Adrenal gland (tissue), 12 donors: ENCODE data around the gene UCN. TPM values are rescaled to one million over a fixed set of nuclear protein-coding genes. Genes with fewer than 3 reads are reported as not detected.
A peak's percentile ranks its signal among the peaks of the same experiment; 100 is the strongest.
"Not testable (repeated sequence)": the region's sequence is repeated elsewhere in the genome, so short reads cannot be mapped to it uniquely, and the experiment has no call there.

Source experiments
- DNase-seq, 7 donors: peaks; one replicate each; pipeline ENCODE4 v3.0.0-alpha.2; 2019 to 2020
- H3K27ac ChIP-seq, 5 donors: fragments of 200-600 bp; sonication (generic) in 4 of 5; 1 replicate in 3 of 5; 2 replicates in 2 of 5; pipeline versions ENCODE4 v1.5.1 to v1.8.0; 2016 to 2020; ENCODE audit warnings: mild to moderate bottlenecking in 1 of 5
- H3K27me3 ChIP-seq: fragments of 200-600 bp; 2 replicates; pipeline ENCODE4 v1.8.0; 2021
- H3K36me3 ChIP-seq, 2 donors: fragments of 200-600 bp; replicated peaks in 1 of 2; 1 replicate in 1 of 2; 2 replicates in 1 of 2; pipeline versions ENCODE4 v1.5.1 to v1.8.0; 2018 to 2022
- H3K4me1 ChIP-seq, 2 donors: fragments of 200-600 bp; replicated peaks in 1 of 2; 1 replicate in 1 of 2; 2 replicates in 1 of 2; pipeline versions ENCODE4 v1.5.1 to v1.8.0; 2018 to 2021
- H3K4me3 ChIP-seq, 4 donors: fragments of 200-600 bp; sonication (generic) in 3 of 4; one replicate each; pipeline ENCODE4 v1.5.1; 2016 to 2018
- H3K9me3 ChIP-seq, 3 donors: fragments of 200-600 bp; sonication (generic) in 1 of 3; replicated peaks in 1 of 3; 1 replicate in 2 of 3; 2 replicates in 1 of 3; pipeline versions ENCODE4 v1.5.1 to v1.8.0; 2016 to 2021
- CTCF ChIP-seq, 6 experiments: fragments of 450-650 bp in 4 of 6; fragments of 200-600 bp in 2 of 6; sonication (generic) in 1 of 6; IDR thresholded peaks; 1 replicate in 5 of 6; 2 replicates in 1 of 6; pipeline versions ENCODE4 v1.5.1 to v1.8.0; 2016 to 2021; ENCODE audit warnings: antibody characterized with exemption in 6 of 6, mild to moderate bottlenecking in 2 of 6, moderate library complexity in 1 of 6
- POLR2A ChIP-seq, 2 donors: fragments of 450-650 bp; IDR thresholded peaks; one replicate each; pipeline ENCODE4 v1.6.1; 2017; ENCODE audit warnings: antibody characterized with exemption in 2 of 2, mild to moderate bottlenecking in 2 of 2, moderate library complexity in 1 of 2
- WGBS, 4 donors: extraction: QIAGEN DNeasy Blood & Tissue Kit in 2 of 4; methylation state at CpG; one replicate each; pipeline versions ENCODE4 v1.1.5 to v1.1.7; 2013 to 2017; 5-methylcytosine and 5-hydroxymethylcytosine counted together
- intact Hi-C, 2 donors: fragments of 100-400 bp; cut with DNase I; formaldehyde crosslinking; loops; one replicate each; pipeline versions ENCODE4 v1.14.1 to v1.15.0; 2022 to 2023
- polyA plus RNA-seq, 3 donors: library from polyadenylated mRNA; stranded (reverse); fragments of 200-250 nt in 2 of 3; fragments of 350-450 nt in 1 of 3; fragmentation: Illumina TruSeq in 1 of 3; extraction: RNeasy Lipid Tissue Mini Kit (QIAGEN cat#74804) in 1 of 3; gene quantifications; one replicate each; pipeline ENCODE4 v1.2.3, GENCODE V29; 2013 to 2014
- total RNA-seq, 9 donors: library from RNA; depleted of rRNA in 4 of 9; stranded (reverse); fragments of >200 nt in 4 of 9; fragments of 120-200 nt in 1 of 9; fragmentation: NEBNext Ultra II Directional in 1 of 9; extraction: Animal tissue kit (Norgen Biotek cat#: 25700) in 1 of 9; gene quantifications; one replicate each; pipeline versions ENCODE4 v1.1.0 to v1.2.4, GENCODE V29; 2013 to 2023
- donor health status: healthy with polysubstance abuse.
- donor health status: Bipolar disorder and iron deficiency.
- donor health status: DM: yes; HTN: yes; CAD: no.
- donor health status: DM: no; HTN: no; CAD: no.
- donor health status: DM: no; HTN: no; CAD: no.
- donor health status: DM: yes; HTN: yes; CAD: no.

Gene UCN
- total and polyA plus RNA-seq, 12 donors: 0.42 to 14.9 (median 4.0) TPM

- intact Hi-C loops: loop anchor here (10.0 kb wide), 1 partner anchor 177 kb away; no protein-coding TSS in a partner anchor
- Histone ChIP-seq H3K27ac (peak overlapping the region in 3 of 5 donors; percentile 18 to 40 (median 21)), H3K4me1 (peaks cover 10 to 24% of the 10 kb centered on the region in 2 donors), H3K9me3 (no peaks in the 10 kb centered on the region), H3K27me3 (no peaks in the 10 kb centered on the region), H3K36me3 (no peaks in the 10 kb centered on the region), H3K4me3 (no peak overlapping the region)
- DNase-seq: peak in 3 of 7 donors; percentile 38 to 51 (median 48)
- 50 to 63% (median 52%) methylated on average over 11 of the region's 11 CpGs for WGBS, 4 donors
- TF ChIP-seq POLR2A (IDR thresholded peaks at IDR 0.05): no peak
- no peak for TF ChIP-seq CTCF (IDR thresholded peaks at IDR 0.05)
These were observed 36.5 kb downstream of the UCN start for GRCh38 chr2:27271631-27272340.

DNA sequence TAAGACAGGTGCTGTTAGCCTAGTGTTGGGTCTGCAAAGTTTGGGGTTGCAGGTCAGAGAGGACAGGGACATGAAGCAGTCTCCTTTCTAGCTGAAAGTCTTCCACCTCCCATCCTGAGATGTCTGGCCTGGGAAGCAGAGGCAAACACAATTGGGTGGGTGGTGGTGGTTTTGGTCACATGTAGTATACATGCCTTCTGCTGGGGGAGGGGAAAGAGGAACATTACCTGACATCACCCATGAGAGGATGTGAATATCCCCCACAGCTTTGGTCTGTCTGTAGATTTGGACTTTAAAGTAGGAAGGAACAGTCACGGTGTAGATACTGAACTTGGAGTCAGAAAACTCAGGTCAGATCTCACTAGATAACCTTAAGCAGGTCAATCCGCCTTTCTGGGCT, 37.6 kb downstream of the UCN start:
- Histone ChIP-seq H3K4me3 (no peak overlapping the region), H3K36me3 (no peaks in the 10 kb centered on the region), H3K27me3 (no peaks in the 10 kb centered on the region), H3K4me1 (peaks cover 10 to 24% of the 10 kb centered on the region in 2 donors), H3K9me3 (no peaks in the 10 kb centered on the region), H3K27ac (peak overlapping the region in 1 of 5 donors; percentile 18)
- no peak for DNase-seq
- intact Hi-C loops: loop anchor here (10.0 kb wide), 1 partner anchor 176 kb away; no protein-coding TSS in a partner anchor
- TF ChIP-seq CTCF (IDR thresholded peaks at IDR 0.05) (no peak), POLR2A (IDR thresholded peaks at IDR 0.05) (no peak)
- WGBS, 4 donors: 72 to 95% (median 86%) methylated on average over 2 of the region's 2 CpGs

GRCh38 chr2:27270131-27270530, 38.1 kb downstream of the UCN start:
- no peaks in the 10 kb centered on the region for H3K36me3 ChIP-seq
- no peaks in the 10 kb centered on the region for H3K9me3 ChIP-seq
- H3K4me1 ChIP-seq: peaks cover 11 to 26% of the 10 kb centered on the region in 2 donors
- no peak for DNase-seq
- no peaks in the 10 kb centered on the region for H3K27me3 ChIP-seq
- WGBS, 4 donors: 88 to 93% (median 91%) methylated on average over 3 of the region's 3 CpGs
- H3K27ac ChIP-seq: no peak overlapping the region
- intact Hi-C loops: loop anchor here (10.0 kb wide), 1 partner anchor 175 kb away; no protein-coding TSS in a partner anchor
- no peak overlapping the region for H3K4me3 ChIP-seq
- no peak for TF ChIP-seq CTCF (IDR thresholded peaks at IDR 0.05)
- TF ChIP-seq POLR2A (IDR thresholded peaks at IDR 0.05): no peak

GRCh38 chr2:27268296-27268695, 39.9 kb downstream of the UCN start:
- H3K4me3 ChIP-seq, H3K36me3 ChIP-seq, intact Hi-C loops, H3K9me3 ChIP-seq, H3K27ac ChIP-seq, DNase-seq, H3K27me3 ChIP-seq: not testable (repeated sequence)
- H3K4me1 ChIP-seq: peaks cover 21 to 35% of the 10 kb centered on the region in 2 donors
- 87 to 91% (median 90%) methylated on average over 13 of the region's 13 CpGs for WGBS, 4 donors

DNA sequence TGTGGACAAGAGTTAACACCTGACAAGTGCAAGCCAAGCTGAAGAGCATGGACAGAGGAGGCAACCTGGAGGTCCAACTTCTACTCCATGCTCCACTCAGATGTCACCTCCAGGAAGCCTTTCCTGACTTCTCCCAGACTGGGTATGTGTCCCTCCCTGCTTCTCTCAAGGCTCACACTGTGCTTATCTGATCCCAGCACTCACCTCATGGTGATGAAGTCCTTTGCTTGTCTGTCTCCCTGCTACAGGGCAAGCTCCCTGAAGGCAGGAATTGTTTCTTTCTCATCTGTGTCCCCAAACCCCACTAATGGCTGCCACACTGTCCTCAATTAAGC, 42.7 kb downstream of the UCN start:
- no peaks in the 10 kb centered on the region for H3K36me3 ChIP-seq
- peaks cover 7% of the 10 kb centered on the region for H3K27me3 ChIP-seq
- TF ChIP-seq CTCF (IDR thresholded peaks at IDR 0.05): no peak
- no peak for TF ChIP-seq POLR2A (IDR thresholded peaks at IDR 0.05)
- peaks cover 23 to 37% of the 10 kb centered on the region in 2 donors for H3K4me1 ChIP-seq
- no peak overlapping the region for H3K4me3 ChIP-seq
- no peaks in the 10 kb centered on the region for H3K9me3 ChIP-seq
- intact Hi-C loops: no loop called here
- no peak for DNase-seq
- H3K27ac ChIP-seq: no peak overlapping the region
